ENCODE data around the gene CYP26A1.
A peak's percentile ranks its signal among the peaks of the same experiment; 100 is the strongest.
"Not testable (repeated sequence)": the region's sequence is repeated elsewhere in the genome, so short reads cannot be mapped to it uniquely, and the experiment has no call there.

CYP26A1 gene

DNA sequence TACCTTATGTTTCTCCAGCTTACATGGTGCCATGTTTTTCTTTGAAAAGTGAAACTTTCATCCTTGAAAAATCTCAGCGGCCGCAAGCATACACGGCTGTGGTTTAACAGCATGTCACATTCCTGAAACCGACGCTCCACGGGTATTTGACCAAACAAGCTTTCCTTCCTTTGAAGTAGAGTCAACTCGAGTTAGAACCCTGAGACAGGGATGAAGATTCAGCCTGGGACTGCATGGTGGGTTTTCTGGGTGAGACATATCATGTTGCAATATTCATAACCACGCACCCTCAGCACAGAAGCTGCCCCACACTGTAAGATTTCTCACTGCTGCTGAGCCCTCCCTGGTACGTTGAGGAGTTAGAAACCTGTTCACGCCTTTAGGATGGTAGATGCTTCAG lies 8.1 kb downstream of the CYP26A1 start:
- no peak for DNase-seq

- DNase-seq: no peak
Observed at GRCh38 chr10:93083743-93084539, 10.2 kb downstream of the CYP26A1 start.

DNA sequence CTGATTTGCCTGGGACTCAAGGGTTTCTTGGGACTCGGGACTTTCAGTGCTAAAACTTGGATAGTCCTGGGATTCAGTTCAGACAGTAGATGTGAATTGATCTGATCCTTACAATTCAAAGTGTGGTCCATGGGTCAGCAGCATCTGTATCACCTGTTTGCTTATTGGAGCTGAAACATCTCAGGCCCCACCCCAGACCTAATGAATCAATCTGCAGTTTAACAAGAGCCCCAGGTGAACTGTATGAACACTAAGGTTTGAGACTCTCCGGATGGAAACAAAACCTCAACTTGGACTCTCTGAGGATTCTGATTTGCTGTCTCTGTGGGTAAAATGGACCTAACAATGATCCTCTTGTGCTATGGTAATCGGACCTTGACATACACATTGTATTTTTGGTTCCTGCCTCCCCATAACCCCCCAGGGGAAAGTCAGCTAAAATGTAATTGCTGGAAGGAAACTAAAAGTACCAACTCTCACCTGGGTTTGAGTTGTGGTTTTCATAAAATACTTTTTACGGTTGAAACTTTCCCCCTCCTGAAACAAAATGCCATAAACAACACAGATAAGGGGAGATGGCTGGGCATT lies 11.7 kb downstream of the CYP26A1 start:
- no peak for DNase-seq

- DNase-seq: no peak
Observed at GRCh38 chr10:93086289-93086688, 12.6 kb downstream of the CYP26A1 start.

DNA sequence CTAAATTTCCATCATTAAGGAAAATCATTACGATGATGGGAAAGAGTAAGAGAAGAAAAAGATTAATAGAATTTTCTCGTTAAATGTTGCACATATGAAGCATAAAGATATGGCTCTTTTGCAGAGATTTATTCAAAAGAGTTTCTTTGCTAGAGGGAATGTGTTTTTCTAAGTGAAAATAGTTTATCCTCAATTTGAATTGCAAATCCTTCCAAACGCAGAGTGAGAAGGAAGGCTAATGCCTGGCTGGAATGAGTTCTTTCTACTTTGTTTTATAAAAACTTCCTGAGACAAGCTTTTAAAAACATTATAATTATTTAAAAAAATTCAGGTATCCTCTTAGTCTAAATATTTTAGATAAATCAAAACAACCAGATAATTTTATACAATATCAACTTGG lies 14.2 kb downstream of the CYP26A1 start:
- DNase-seq: no peak

DNA sequence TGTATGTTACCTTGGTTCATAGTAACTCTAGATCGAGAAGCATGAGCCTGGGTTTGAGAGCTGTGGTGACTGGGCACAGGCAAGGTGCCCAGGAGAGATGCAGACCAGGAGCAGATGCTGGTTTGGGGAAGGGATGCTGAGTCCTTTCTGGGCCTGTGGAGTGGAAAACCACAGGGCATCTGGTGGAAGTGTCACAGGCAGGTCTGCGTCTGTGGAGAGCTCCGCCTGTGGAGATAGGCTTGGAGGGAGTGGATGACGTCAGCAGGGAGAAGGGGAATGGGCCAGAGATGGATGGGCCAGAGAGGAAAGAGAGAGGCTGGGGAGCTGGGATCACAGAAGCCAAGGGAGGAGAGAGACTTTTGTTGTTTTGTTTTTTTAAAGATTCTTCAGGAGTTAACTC lies 14.8 kb downstream of the CYP26A1 start:
- DNase-seq: no peak

- no peak for DNase-seq
Observed at GRCh38 chr10:93090619-93091018, 16.9 kb downstream of the CYP26A1 start.

GRCh38 chr10:93091960-93092359 lies 18.3 kb downstream of the CYP26A1 start:
- DNase-seq: no peak

DNA sequence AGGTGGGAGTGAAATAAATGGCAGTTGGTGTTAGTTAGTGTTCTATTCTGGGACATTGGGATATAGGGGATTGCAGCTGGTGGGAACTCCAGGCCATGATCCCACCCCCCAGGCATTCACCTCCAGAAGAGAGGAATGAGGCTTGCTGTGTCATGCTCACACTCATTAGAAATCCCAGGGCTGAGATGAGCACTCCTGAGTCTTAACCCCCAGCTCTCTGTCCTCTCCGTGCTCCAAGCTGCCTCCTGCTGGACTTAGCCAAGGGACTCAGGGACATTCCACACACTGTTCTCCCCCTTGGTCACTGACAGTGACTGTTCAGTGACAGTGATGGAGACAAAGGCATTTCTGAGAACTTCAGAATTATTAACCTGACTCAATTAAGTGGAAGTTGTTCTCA lies 21.5 kb downstream of the CYP26A1 start:
- DNase-seq: no peak

DNA sequence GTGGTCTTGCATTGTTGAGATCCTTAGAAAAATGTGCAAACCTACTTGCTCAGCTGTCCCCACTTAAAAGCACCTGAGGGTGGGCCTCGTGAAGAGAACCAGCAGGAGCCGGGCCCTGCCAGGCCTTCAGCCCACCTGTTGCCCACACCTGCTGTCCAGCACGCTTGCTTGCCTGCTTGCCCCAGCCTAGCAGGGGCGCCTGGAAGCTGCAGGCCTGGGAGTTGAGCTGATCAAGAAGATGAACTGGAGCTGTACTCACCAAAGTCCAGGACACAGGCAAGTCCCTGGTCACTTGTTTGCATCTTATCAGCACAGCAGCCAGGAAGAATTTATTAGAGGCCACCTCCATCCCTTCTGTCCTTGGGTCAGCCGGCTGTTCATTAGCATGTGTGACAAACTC lies 23.2 kb downstream of the CYP26A1 start:
- DNase-seq: no peak

GRCh38 chr10:93097386-93097785 lies 23.7 kb downstream of the CYP26A1 start:
- no peak for DNase-seq

DNA sequence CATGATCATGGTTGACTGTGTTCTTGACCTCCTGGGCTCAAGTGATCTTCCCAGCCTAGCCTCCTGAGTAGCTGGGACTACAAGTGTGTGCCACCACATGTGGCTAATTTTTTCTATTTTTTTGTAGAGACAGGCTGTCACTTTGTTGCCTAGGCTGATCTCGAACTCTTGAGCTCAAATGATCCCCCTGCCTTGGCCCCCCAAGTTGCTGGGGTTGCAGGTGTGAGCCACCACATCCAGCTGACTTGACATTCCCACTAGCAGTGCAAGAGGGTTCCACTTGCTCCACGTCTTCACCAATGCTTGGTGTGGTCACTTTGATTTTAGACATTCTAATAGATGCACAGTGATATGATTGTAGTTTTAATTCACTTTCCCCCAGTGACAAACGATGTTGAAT lies 25.1 kb downstream of the CYP26A1 start:
- no peak for DNase-seq

DNA sequence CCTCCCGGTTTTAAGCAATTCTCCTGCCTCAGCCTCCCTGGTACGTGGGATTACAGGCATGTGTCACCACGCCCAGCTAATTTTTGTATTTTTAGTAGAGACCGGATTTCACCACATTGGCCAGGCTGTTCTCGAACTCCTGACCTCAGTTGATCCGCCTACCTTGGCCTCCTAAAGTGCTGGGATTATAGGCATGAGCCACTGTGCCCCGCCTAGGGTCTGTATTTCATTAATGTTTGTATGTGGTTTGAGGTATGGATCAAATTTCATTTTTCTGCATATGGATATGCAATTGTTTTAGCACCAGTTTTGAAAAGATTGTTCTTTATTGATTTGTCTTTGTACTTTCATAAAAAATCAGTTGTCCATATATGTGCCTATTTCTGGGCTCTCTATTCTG lies 26.0 kb downstream of the CYP26A1 start:
- no peak for DNase-seq

- DNase-seq: not testable (repeated sequence)
Observed at GRCh38 chr10:93101148-93101547, 27.5 kb downstream of the CYP26A1 start.

DNA sequence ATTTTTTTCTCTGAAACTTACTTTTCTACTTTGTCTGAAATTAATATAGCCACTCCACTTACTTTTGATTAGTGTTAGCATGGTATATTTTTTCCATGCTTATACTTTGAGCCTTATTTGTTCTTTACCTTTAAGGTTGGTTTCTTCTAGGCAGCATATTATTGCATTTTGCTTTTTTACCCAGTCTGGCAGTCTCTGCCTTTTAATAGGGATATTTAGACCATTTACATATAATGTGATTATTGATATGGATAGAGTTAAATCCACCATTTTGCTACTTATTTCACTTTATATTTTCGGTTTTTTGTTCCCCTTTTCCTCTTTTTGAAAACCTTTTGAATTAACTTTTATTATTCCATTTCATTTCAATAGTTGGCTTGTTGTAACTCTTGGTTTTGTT lies 30.3 kb downstream of the CYP26A1 start:
- no peak for DNase-seq

DNA sequence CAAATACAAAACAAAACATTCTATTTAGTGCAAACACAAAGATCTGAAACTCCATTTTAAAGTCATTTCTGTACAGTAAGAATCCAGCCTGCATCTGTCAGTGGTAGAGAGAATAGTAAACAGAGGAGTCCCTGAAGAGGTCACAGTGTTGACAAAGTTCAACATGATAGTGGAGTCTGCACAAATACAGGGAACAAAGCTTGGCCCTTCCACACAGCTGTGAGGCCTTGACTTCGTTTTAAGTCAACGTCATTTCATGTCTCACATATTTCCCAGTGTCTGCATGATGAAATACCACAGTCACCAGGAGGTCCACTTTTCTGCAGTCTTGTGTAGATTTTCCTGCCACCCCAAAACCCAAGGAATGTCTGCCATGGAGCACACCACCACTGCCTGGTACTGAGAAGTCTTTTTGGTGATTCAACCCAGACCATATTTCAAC lies 33.0 kb downstream of the CYP26A1 start:
- no peak for DNase-seq

DNA sequence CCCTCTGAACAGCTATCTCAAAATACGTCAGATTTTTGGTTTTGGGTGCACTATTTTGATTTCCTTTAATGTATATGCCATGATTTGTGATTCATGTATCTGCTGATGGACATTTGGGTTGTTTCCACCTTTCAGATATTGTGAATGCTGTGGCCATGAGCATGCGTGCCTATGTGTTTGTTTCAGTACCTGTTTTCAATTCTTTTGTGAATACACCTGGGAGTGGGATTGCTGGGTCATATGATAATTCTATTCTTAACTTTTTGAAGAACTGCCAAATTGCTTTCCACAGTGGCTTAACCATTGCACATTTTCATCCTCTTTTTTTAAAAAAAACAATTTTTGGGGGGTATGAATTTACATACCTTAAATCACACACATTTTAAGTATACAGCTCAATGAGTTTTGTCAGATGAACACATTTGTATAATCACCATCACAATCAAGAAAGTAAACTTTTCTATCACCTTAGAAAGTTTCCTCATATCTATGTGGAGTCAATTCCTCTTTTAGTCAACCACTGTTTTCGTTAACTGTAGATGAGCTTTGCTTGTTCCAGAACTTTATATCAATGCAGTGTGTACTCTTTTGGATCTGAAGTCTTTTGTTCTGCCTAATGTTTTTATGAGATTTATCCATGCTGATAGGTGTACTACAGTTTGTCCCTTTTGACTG lies 36.9 kb downstream of the CYP26A1 start:
- DNase-seq: no peak

DNA sequence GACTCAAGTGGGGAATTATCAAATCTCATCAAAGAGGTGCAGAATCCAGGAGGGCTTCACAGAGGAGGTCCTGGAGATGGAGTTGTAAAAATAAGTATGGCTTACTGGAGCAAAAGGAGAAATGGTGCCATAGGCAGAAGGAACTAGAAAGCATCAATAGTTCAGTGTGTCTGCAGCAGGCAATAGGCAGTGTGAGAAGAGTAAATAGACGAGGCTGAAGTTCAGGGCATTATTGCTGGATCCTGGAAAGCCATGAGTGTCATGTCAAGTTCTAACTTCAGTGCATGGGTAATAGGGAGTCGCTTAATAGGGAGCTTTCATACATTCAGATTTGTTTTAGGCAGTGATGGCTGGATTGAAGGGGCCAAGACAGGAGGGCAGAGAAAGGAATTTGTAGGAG lies 39.3 kb downstream of the CYP26A1 start:
- no peak for DNase-seq

DNA sequence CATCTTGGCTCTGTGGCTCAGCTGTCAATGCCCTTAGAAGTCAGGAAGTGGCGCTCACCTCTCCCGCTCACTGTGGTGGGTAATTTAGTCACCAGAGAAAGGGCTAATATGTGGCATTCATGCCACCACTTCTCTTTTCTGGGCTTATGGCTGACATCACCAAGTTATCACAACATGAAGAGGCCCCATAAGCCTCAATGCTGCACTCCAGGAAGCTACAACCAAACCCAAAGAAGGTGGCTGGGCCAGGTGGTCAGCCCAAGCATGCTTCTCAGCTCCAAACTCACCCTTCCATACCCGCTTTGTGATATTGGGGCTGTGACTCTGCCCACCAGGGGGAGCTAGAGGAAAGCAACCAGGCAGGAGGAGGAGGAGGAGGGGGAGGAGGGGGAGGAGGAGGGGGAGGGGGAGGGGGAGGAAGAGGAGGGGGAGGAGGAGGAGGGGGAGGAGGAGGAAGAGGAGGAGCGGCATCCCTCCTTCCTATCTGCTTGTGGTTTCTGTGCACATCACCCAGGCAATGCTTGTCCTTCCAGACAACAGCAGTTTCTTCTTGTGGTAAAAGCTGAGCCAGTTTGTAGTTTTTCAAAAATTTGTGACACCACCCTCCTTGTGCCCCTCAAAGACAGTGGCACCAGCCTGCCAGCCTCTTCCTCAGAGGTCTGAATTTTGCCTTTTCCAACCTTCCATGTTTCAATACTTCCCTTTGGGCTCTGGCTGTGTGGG lies 42.1 kb downstream of the CYP26A1 start:
- DNase-seq: peak; percentile 12

DNA sequence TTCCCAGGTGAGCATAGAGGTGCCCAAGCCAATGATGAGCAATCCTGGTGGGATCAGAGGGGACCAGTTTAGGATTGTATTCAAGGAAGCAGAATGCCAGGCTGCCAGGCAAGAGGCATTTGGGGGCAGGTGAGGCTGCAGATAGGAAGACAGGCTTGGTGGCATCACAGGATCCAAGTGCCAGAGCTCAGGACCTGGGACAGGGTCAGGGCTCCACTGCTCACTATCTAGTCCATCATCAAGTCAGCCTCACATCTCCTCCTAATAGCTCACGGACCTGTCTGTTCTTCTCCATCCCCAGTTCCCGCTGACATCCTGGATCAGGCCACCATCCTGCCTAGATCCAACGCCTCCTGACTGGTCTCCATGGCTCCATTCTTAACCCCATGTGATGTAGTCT lies 47.6 kb downstream of the CYP26A1 start:
- DNase-seq: no peak

- no peak for DNase-seq
Observed at GRCh38 chr10:93123766-93124165, 50.1 kb downstream of the CYP26A1 start.

DNA sequence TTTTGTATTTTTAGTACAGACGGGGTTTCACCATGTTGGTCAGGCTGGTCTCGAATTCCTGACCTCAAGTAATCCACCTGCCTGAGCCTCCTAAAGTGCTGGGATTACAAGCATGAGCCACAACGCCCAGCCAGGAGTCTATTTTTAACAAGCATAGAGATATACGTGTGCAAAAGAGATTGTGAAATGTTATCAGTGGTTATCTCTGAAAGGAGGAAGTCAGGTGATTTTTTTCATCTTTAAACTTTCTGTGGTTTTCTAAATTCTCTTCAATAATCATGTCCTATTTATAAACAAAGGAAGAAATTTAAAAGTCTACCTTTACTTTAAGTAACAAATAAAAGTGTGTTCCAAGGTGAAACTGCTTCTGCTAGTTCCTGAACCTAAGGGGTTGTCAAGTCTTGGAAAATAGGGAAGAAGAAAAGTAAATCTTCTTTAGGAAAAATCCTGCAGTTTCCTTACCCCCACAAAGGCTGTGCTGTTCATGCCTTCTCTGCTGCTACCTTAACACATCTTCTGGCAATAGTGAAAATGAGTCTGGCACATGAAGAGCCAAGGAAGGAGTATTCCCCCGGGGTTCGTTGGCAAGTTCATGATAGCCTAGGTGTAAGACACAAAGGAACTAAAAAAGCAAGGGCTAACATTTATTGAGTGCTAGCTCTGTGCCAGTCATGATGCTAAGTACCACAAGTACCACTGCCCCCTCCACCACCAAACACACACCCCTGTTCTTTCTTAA lies 51.1 kb downstream of the CYP26A1 start:
- no peak for DNase-seq

GRCh38 chr10:93125966-93126365 lies 52.3 kb downstream of the CYP26A1 start:
- DNase-seq: no peak

Measured in NCI-H774 (cell line).